ELF-1 (cell line): ENCODE results near the gene GALNT18.

ENCODE experiments used
- DNase-seq: peaks from one replicate; pipeline ENCODE4 v3.0.0-alpha.2; 2016; ENCODE audit warnings: low read depth, low spot score

Gene GALNT18

DNA sequence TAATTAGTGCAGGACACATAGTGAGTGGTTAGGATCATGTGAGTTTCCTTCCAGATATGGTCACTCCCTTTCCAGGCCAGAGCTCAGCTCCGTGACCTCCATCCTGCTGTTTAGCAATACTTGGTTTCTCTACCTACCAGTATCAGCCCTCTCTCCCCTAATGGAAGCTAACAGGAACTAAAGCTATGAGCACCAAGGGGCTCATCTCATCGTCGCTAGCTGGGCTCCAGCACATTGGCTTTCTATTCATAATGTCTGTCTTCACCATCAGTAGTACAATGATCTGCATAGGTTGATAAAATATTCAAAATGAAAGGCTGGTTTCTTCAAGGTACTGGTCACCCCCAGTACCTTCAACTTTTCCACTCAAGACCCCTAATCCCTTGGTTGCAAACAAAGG, 2.4 kb upstream of the GALNT18 start:
- no peak for DNase-seq

DNA sequence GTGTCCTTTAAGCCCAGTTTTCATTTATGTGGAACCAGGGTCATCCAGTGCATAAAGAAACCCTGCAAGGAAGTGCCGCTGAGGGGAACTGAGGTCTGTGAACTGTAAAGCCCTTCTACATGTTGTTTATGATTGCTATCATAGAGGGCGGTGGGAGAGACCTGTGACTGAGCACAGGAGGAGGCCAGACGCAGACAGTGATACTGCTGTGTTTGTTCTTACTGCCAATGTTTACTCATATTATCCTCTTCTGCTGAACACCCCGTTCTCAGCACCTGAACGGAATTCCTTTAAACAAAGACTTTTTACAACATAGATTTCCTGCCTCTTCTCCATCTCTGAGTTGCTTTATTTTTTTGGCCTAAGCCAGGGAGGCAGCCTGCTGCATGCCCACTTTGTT, 967 bp upstream of the GALNT18 start:
- DNase-seq = no peak

DNA sequence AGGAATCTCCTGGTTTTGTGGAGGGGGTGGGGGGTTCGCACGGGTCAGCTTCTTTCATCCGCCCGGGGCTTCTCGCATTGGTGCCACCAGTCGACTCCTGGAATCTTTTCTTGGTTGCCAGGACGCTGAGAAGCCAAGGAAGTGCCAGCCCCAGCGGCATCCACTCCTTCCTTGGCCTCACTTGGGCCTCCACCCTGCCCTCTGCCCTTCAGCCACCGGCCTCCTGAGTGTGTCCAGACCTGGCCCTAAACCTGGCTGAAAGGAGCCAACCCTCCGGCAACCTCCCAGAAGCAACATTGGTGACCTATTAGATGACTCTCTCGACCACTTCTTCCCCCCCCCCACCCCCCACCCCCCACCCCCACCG, 518 bp upstream of the GALNT18 start:
- DNase-seq = no peak

DNA sequence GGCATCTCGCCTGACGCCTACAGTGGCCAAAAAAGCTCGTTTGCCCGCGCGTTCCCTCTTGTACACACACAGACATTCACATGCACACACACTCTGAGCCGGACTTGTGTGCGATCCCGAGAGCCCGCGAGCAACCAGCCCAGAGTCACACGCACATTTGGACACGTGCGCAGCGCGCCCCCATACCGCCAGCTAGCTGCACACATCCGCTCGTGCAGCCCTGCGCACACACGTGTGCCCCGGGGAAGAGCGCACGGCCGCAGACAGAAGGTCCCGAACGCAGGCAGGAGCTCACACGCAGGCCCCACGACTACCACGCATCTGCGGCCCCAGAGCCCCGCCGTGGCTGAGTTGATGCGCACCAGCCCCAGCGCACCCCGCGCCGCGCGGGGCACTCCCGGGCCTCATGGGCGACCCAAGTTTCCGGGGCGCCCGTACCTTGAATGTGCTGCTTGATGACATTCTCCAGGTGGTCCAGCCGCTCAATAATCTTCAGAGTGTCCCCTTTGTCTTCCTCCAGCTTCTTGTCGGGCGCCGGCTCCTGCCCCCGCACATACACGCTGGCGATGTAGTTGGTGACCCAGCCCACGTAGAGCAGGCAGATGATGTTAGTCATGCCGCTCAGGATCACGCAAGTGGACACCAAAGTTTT, 758 bp downstream of the GALNT18 start:
- peak; percentile 34 for DNase-seq

DNA sequence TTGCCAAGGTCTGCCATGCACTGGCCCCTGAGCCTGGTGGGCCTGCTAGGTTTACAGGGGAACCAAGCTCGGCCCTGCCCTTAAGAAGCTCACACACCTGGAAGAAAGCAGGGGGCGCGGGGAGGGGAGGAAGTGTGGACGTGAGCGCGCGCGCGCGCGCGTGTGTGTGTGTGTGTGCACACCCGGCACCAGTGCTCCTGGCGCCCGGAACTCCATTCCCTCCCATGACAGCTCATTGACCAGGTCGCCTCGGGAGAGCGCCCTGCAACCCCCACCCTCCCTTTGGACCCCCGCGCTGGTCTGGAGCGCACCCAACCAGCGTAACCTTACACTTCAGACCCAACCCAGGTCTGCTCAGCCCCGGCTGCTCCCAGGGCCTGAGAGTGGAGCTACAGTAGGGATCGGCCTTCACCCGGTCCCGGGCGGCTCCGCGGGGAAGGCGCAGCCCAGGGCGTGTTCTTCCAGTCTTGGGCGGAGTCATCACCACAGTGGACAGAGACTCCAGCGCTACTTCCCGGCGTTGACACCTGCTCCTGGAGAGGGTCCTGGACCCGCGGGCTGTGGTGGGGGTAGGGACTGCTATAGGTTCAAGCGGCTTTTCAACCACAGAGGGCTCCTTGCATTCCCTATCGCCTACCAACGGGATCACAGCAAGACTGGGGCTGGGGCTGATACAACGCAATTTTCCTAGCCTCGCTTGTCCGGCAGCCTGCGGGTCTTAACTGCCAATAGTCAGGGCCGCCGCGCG, 1.5 kb downstream of the GALNT18 start:
- peak; percentile 68 for DNase-seq

DNA sequence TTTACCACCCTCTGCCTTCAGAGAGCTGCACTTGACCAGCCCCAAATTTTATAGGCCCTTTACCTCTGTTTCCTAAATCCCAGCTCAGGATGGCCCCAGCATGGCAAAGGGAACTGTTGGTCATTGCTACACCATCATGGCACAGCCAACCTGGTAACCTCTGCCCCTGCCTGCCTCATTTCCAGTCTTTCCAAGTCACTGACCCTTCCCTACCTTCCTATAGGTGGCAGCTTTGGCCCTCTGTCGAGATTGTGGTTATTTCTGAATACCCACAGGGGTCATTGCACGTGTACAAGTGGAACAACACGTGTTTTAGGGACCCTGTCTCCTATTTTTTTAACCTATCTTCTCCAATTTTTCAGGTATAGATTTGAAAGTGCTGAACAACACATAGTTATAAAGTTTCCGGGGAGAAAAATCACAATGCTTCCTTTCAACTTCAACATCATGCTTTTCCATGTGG, 2.8 kb downstream of the GALNT18 start:
- DNase-seq = no peak

DNA sequence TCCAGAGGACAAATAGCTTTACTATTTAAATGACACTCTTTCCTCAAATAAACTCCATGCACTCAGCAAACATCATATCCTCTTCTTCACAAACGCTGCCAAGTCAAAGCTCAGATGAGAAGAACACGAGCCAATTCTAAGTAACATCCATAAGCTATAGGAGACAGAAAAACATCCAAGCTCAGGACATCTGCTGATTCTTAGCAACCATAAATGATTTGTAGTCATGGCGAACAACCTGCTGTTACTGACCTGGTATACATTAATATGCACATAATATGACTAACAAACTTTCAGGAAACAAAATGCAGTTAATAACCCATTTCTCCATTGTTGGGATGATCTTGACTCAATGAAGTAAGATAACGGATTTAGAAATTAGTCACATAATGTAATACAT, 6.7 kb downstream of the GALNT18 start:
- DNase-seq = no peak

DNA sequence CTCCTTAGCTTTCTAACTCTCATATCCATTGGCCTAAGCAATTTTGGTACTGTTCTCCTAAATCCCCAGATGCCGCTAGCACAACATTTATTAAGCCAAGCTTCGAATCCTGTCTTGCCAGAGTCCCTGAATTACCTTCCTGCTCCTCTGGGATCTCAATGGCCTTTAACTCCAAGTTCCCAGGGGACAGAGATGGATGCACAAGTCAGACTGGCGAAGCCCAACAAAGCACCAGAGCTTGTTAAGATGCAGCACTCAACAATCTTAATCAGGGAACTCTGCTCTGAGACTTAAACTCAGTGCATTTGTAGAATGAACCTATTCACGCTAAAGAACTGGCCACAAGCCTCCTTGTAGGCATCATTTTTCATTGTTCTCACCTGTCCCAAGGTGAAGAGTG, 9.4 kb downstream of the GALNT18 start:
- no peak for DNase-seq

DNA sequence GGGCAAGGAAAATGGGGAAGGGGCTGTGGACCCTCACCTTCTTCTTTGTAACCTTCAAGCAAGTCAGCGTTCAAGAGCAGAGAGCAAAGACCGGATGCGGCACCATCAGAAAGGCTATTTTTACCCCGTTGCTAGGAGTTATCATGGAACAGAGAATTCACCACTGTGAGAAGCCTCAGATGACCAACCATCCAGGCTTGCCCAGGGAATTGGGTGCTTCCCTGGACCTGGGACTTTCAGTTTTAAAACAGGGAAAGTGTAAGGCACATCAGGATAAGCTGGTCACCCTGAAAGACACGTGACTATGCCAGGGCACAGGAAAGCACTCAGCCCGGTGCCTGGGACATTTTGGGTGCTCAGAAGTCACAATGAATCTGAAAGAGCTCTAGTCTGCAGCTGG, 10.4 kb downstream of the GALNT18 start:
- no peak for DNase-seq

DNA sequence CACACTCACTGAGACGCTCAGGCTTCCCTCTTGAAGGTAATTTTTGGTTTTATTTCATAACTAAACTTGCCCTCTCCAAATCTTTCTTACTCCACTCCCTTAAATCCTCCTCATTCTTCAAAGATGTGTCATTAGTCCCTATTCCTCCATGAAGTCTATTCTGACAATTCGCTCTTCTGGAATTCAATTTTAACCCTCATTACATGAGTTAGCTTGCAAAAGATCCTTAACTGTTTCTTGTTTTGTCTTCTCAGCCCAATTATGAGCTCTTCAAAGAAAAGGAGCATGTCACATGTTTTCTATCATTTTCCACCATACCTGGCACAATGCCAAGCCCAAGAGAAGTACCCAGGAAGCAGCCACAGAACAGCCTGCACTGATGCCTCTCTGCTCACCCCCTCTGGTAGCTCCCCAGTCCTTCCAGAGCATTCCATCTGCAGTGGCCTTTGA, 13.0 kb downstream of the GALNT18 start:
- no peak for DNase-seq

DNA sequence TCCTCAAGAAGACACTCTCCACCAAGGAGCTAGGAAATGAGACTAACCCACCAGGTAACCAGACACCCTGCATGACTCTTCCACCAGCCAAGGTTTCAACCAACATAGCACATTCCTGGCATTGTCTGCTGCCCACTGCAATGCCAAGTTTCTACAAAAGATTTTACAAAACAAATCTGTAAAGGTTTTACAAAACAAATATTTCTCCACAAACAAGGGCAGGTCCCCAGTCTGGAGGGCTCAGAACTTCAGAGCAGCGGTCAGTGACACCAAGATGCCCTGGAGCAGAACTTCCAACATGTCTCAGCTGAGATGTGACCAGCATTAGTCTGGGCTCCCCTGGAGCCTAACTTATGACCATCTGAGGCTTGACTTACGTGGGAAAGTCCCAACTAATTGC, 14.0 kb downstream of the GALNT18 start:
- DNase-seq = no peak

DNA sequence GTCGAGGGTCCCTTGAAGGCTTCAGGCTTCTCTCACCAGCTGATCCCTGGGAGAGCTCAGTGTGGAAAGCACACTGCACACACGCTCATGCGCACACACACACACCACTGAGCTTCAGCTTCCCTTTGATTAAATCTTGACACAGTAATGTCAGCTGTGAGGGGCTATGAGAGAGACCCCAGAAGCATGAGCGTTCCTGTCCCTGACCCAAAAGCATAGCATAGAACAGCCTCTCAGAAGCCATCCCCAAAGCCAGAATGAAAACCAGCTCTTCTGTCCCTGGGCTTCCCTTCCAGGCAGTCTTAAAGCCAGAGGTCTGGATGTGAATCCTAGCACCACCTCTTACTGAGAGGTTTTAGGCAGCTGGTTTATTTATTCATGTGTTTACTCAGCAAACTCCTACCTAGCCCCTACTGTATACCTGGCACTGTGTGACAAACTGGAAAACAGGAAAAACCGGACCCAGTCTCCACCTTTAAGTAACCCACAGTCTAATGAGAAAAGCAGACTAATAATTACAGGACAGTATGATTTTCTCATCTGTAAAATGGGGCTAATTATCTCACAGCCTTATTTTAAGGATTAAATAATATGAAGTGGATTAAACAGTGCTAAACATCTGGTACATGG, 15.9 kb downstream of the GALNT18 start:
- DNase-seq = no peak

DNA sequence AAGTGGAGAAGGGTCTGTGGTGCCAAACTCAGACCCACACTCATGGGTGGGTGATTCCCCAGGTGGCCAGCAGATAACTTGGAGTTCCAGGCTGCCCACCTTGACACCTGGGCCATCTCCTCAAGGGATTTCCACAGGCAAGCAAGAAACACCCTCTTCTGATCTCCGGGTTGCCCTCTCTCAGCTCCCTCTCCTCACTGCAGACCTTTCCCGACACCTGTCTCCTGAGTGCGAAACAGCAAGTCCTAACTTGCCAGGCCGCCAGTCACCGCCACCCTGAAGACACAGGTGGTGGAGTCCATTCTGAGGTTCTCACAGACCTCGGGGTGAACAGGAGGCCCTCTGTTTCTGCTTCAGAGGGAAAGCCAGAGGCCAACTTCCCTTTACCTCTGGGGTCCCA, 16.6 kb downstream of the GALNT18 start:
- no peak for DNase-seq

DNA sequence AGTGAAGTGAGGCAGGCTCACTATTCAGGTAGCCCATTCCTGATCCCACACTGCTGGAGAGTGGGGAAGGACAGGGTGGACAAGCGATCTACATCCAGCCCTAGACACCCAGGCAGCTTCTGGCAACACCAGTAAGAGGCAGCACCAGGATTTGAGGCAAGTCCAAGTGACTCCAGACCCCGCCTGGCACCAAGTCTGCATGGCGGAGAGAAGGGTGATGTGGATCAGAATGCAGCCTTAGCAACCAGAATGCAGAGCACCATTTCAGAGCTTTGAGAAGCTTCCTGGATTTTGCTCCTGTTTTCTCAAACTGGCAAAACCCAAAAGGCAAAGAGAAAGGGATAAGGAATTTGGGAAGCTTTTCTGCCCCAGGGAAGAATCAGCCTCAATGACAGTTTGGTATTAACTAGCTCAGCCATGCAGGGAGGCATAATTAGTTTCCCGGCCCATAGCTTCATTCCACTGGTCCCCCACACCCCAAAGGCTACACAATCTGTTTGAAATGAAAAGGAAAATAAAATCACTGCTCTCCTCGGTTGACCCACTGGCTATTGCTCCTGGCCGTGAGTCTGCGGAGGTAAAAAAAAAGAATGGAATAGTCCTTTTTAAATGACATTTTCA, 17.3 kb downstream of the GALNT18 start:
- DNase-seq = no peak

DNA sequence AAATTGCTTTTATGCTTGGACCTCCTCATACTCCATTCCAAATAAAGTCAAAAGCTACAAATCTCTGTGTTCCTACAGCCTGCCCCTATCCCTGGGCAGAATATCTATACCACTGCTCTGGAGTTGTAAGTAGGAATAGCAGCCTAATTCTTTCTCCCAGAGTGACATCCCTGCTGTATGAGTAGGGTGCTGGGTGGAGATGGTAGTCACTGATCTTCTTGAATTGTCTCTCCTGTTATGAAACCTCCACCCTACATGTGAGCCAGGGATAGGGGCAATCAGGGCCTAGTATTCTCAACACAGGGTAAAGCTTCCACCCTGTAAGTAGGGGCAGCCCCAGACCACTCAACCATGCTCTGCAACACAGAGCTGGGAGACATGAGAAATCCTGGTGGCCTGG, 19.8 kb downstream of the GALNT18 start:
- no peak for DNase-seq

DNA sequence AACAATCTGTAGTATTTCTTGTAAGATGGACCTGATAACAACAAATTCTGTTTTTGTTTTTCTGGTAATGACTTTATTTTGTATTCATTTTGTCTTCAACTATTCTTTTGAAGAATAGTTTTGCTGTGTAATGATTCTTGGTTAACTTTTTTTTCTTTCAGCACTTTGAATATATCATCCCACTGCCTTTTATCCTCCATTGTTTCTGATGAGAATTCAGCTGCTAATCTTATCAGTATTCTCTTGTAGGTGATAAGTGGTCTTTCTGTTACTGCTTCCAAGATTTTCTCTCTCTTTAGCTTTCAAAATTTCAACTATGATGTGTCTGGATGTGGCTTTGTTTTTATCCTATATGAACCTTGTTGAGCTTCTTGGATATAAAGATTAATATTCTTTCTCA, 21.5 kb downstream of the GALNT18 start:
- DNase-seq = no peak

DNA sequence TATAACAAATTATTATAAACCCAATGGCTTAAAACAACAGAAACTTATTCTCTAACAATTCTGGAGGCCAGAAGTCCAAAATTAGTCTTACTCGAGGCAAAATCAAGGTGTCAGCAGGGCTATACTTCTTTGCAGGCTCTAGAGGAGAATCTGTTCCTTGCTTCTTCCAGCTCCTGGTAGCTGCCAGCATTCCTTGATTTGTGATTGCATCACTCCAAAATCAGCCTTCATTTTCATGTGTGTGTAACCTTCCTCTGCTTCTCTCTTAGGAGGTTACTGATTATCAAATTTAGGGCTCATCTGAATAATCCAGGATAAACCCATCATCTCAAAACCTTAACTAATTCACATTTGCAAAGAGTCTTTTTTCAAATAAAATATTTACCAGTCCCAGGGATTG, 23.6 kb downstream of the GALNT18 start:
- no peak for DNase-seq

DNA sequence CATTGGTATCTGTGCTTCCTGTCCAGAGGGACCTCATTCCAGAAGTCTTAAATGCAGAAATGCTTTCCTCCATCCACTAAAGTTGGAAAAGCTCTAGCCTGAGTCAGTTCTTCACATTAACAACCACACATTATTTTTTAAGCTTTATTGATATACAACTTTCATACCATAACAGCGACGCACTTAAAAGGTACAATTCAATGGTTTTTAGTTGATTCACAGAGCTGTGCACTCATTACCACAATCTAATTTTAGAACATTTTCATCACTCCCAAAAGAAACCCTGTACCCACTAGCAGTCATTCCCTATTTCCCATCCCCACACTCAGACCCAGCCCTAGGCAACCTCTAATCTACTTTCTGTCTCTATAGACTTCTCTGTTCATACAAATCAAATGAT, 27.6 kb downstream of the GALNT18 start:
- no peak for DNase-seq

DNA sequence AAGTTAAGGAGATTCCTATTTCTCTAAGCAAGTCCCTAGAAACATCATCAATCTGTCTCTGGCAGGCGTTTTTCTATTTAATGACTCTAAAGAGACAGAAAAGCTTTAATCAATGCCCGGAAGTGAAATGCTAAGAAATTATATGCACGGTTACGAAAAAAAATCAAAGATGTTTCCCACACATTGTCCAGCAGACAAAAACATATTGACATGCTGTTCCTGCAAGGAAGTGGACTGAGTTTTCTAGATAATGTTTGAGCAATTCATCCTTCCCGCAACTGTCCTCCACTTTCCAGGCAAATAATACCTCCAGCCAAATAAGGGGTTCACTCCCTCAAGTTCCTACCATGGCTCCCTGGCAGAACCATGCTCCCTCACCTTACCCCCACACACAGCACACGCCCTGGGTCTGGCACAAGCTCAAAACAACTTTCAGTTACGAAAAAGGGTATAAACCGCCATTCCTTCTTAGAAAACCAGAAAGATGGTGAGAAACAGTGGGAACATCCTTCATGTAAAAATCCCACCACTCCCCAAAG, 29.6 kb downstream of the GALNT18 start:
- no peak for DNase-seq

DNA sequence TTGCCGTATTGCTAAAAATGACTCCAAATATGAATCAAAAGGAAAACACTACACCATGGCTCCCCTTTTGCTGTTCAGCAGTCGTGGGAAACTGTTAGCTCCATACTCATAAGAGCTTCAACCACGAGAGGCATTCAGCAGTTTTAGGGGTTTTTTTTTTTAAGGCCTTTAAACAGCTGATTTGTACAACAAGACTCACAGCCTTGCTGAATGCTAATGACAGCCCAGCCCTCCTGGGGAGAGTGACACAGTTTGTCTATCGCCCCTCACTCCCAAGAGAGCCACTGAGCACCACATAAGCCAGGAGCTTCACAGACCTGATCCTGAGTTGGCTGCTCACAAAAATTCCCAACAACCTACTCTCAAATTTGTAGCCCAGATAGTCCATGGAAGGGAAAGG, 32.4 kb downstream of the GALNT18 start:
- no peak for DNase-seq

DNA sequence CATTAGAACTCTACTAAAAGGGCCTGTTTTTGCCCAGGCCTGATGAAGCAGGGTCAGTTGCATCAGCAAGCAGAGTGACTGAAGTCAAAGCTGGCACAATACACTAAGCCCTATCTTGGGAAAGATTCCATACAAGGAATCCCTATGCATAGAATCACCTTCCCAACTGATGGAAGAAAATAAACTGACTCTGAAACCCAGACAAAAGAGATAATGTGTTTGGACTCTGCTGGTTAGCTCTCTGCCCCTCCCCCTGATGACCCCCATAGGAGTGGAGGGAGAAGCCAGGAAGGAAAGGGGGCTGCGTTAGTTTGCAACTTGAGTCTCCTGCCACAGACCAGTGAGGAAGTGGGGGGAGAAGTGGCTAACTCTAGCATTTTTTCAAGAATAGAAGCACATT, 32.9 kb downstream of the GALNT18 start:
- no peak for DNase-seq

DNA sequence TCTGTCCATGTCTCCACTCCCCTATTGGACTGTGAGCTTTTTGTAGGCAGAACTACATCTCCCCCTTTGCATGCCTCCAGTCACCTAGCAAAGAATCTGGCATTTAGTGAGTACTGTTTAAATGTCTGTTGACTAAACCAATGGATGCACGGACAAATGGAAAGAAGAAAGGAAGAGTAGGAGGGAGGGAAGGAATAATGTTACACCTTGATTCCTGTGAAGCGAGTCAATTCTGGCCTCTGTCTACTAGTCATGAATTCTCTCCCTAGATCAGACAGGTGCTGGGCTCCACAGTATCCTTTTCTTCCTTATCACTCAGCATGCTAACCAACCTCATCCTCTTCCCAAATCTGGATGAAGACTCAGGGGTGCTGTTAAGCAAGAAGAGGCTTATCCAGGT, 33.6 kb downstream of the GALNT18 start:
- no peak for DNase-seq
